Lung (tissue), 12 donors: ENCODE results near the gene OR6S1. TPM values are rescaled to one million over a fixed set of nuclear protein-coding genes. Genes with fewer than 3 reads are reported as not detected.

ENCODE experiments used
- ATAC-seq: fragments of 200-7000 bp; cut with Tn5 transposase; one replicate; pipeline ENCODE4 v1.9.1; 2020; ENCODE audit warnings: moderate number of reproducible peaks; ENCODE audit not compliant: insufficient read depth, low FRiP score
- DNase-seq, 3 donors: peaks; one replicate each; pipeline ENCODE4 v3.0.0-alpha.2; 2013 to 2017
- H3K27ac ChIP-seq, 2 donors: one replicate each; pipeline ENCODE4 v1.5.1; 2013; ENCODE audit warnings: mild to moderate bottlenecking in 2 of 2, moderate library complexity in 2 of 2, control low read depth in 1 of 2, inconsistent platforms in 1 of 2, low read depth in 1 of 2, low read length in 1 of 2
- H3K27me3 ChIP-seq, 3 donors: one replicate each; pipeline ENCODE4 v1.5.1; 2013; ENCODE audit warnings: low read length in 2 of 3; ENCODE audit not compliant: control insufficient read depth in 3 of 3, insufficient read depth in 3 of 3
- H3K36me3 ChIP-seq, 4 donors: one replicate each; pipeline ENCODE4 v1.5.1; 2013; ENCODE audit warnings: low read length in 4 of 4, mild to moderate bottlenecking in 1 of 4, moderate library complexity in 1 of 4; ENCODE audit not compliant: control insufficient read depth in 4 of 4, insufficient read depth in 4 of 4
- H3K4me1 ChIP-seq, 5 donors: one replicate each; pipeline ENCODE4 v1.5.1; 2013; ENCODE audit warnings: low read length in 5 of 5, mild to moderate bottlenecking in 2 of 5, moderate library complexity in 1 of 5; ENCODE audit not compliant: control insufficient read depth in 5 of 5, insufficient read depth in 5 of 5
- H3K4me3 ChIP-seq: one replicate; pipeline ENCODE4 v1.5.1; 2013; ENCODE audit warnings: mild to moderate bottlenecking, control low read depth, moderate library complexity
- H3K9ac ChIP-seq, 2 donors: one replicate each; pipeline ENCODE4 v1.5.1; 2013; ENCODE audit warnings: low read length in 2 of 2, control low read depth in 1 of 2; ENCODE audit not compliant: insufficient read depth in 1 of 2
- H3K9me3 ChIP-seq, 4 donors: one replicate each; pipeline ENCODE4 v1.5.1; 2013; ENCODE audit warnings: low read length in 3 of 4, mild to moderate bottlenecking in 1 of 4, moderate library complexity in 1 of 4; ENCODE audit not compliant: control insufficient read depth in 4 of 4, insufficient read depth in 3 of 4
- WGBS, 2 donors: extraction: QIAGEN DNeasy Blood & Tissue Kit; methylation state at CpG; one replicate each; pipeline ENCODE4 v1.1.7; 2013; 5-methylcytosine and 5-hydroxymethylcytosine counted together
- polyA plus RNA-seq, 2 donors: library from polyadenylated mRNA; stranded (reverse); fragments of 200-250 nt; gene quantifications; one replicate each; pipeline ENCODE4 v1.2.1, GENCODE V29; 2013
- total RNA-seq, 2 donors: library from RNA; depleted of rRNA in 1 of 2; stranded (reverse); fragments of >200 nt in 1 of 2; gene quantifications; one replicate each; pipeline ENCODE4 v1.2.1, GENCODE V29; 2014 to 2021
- TF ChIP-seq, protein P1 (sequence below): IDR thresholded peaks from 2 replicates; pipeline ENCODE4 v1.5.1; 2012; ENCODE audit warnings: mild to moderate bottlenecking; ENCODE audit errors: control extremely low read depth, extremely low read depth
- donor health status: control.
- donor health status: control.
- donor health status: Bipolar disorder and iron deficiency.
- donor health status: healthy.
- donor health status: DM: yes; HTN: yes; CAD: no.

OR6S1 gene
- total and polyA plus RNA-seq, 4 donors: not detected

DNA sequence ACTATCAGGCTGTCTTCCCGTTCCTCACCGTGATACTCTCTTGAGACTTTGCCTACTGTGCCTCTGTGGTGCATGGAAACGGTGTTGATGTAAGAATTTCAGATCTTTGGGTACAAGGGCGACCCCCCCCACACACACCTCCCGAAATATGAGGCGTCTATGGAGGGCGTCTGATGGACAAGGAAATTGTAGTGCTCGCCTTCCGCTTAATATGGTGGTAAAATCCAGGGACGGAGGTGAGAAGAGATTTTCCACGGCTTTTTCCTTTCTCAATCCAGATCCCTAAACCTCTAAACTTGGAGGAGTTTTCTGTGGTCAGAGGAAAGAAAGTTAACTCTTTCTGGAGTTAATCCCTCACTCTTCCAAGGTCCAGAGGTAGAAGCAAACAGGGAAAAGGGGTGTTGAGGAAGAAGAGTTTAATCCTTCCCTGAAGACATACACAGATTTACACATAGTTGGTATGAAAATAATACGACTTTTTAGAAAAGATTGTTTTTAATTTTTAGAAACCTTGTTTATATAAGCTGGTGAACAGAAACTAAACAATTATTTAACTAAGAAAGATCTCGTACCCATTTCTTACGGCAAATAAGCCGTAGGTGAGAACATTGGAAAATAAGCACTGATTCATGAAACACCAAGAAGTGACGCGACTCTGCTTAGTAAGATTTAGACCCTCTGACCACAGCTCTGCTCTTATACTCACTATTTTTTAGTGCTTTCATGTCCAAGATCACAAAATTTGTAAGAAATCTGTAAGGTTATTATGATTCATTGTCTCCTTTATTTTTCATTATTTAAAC lies 27.3 kb downstream of the OR6S1 start:
- Histone ChIP-seq H3K9ac (peak overlapping the region; percentile 59 to 96), H3K9me3 (no peaks in the 10 kb centered on the region), H3K4me1 (peaks cover 0 to 23% (median 2%) of the 10 kb centered on the region in 5 donors), H3K4me3 (peak overlapping the region; percentile 33), H3K36me3 (no peaks in the 10 kb centered on the region), H3K27me3 (peaks cover 0 to 3% (median 0%) of the 10 kb centered on the region in 3 donors), H3K27ac (peak overlapping the region; percentile 10 to 15)
- TF ChIP-seq, protein P1, sequence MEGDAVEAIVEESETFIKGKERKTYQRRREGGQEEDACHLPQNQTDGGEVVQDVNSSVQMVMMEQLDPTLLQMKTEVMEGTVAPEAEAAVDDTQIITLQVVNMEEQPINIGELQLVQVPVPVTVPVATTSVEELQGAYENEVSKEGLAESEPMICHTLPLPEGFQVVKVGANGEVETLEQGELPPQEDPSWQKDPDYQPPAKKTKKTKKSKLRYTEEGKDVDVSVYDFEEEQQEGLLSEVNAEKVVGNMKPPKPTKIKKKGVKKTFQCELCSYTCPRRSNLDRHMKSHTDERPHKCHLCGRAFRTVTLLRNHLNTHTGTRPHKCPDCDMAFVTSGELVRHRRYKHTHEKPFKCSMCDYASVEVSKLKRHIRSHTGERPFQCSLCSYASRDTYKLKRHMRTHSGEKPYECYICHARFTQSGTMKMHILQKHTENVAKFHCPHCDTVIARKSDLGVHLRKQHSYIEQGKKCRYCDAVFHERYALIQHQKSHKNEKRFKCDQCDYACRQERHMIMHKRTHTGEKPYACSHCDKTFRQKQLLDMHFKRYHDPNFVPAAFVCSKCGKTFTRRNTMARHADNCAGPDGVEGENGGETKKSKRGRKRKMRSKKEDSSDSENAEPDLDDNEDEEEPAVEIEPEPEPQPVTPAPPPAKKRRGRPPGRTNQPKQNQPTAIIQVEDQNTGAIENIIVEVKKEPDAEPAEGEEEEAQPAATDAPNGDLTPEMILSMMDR: no peak
- no peak for DNase-seq
- 14 to 16% methylated on average over 17 of the region's 17 CpGs for WGBS, 2 donors
- no peak for ATAC-seq

DNA sequence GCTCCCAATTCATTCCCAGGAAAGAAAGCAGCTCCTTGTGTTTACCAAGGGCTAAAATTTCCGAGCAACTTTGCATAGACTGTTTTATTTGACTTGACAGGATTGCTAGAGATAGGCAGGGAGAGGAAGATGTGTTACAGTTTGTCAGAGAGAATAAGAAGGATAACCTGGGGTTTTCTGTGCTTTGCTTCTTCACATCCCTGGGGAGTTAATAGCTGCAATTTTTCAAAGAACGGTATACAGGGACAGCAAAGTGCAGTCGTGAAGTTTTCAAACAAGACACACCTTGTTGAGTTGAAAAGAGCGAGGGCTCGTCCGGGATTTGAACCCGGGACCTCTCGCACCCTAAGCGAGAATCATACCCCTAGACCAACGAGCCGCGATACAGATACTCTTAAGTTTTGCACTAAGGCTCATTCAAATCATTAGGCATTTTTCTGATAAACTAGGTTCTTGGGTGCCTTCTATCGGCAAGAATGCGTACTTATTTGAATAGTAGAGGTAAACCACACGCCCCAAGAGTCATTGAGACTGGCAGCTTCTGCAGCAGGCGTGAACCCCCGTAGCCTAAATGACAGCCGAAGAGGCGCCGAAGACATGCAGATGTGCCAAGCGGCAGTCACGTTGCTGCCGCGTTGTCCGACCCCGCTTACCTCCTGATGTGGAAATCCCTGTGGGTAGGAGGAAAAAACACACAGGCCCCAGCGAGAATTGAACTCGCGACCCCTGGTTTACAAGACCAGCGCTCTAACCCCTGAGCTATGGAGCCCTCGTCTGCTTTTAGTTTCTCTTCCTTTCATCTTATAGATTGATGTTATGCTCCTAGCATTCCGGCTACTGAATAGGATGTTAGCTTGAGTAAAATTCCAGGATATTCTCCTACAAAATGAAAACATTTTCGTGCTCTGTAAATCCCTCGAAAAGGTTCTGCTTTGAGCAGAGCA lies 28.1 kb downstream of the OR6S1 start:
- 1 to 2% methylated on average over 34 of the region's 34 CpGs for WGBS, 2 donors
- Histone ChIP-seq H3K4me1 (peaks cover 0 to 23% (median 2%) of the 10 kb centered on the region in 5 donors), H3K36me3 (no peaks in the 10 kb centered on the region), H3K4me3 (peak overlapping the region; percentile 33), H3K9ac (peak overlapping the region; percentile 59 to 96), H3K27me3 (peaks cover 0 to under 1% (median 0%) of the 10 kb centered on the region in 3 donors), H3K27ac (peak overlapping the region; percentile 15 to 34), H3K9me3 (no peaks in the 10 kb centered on the region)
- TF ChIP-seq, protein P1: peak; percentile 55
- ATAC-seq (peak; percentile 73), DNase-seq (peak; percentile 84 to 97 (median 96))

DNA sequence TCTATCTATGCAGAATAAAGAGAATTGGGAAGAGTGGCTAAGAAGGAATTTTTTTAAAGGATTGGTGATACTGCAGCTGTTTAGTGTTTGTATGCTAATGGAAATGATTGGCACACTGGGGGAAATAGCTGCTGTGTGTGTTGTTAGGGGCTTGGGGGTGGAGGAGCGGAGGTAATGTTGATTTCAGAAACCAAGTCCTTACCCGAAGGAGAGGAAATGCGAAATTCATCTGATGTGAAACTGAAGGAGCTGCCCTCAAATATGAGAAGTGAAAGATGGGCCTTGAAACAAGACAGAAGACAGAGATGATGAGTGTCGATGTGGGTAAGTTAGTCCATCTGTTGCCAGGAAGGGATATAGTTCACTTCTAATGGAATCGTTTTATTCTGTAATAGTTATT lies 29.1 kb downstream of the OR6S1 start:
- Histone ChIP-seq H3K27me3 (no peaks in the 10 kb centered on the region), H3K9ac (no peak overlapping the region), H3K4me1 (peaks cover 0 to 23% (median 2%) of the 10 kb centered on the region in 5 donors), H3K36me3 (no peaks in the 10 kb centered on the region), H3K4me3 (no peak overlapping the region), H3K27ac (no peak overlapping the region), H3K9me3 (no peaks in the 10 kb centered on the region)
- 27 to 42% methylated on average over 5 of the region's 5 CpGs for WGBS, 2 donors
- no peak for DNase-seq
- TF ChIP-seq, protein P1: no peak
- ATAC-seq: no peak
